Neutrophil (primary cell): ENCODE results near the gene ZNF322.

ENCODE experiments used
- H3K27ac ChIP-seq: fragments of 200-600 bp; sonication (generic); 2 replicates; pipeline ENCODE4 v1.5.1; 2016; ENCODE audit warnings: mild to moderate bottlenecking, moderate library complexity
- H3K27me3 ChIP-seq: fragments of 200-600 bp; sonication (generic); 2 replicates; pipeline ENCODE4 v1.6.0; 2016; ENCODE audit warnings: mild to moderate bottlenecking
- H3K36me3 ChIP-seq: fragments of 200-600 bp; sonication (generic); 2 replicates; pipeline ENCODE4 v1.5.1; 2017
- H3K4me1 ChIP-seq, 2 experiments: fragments of 200-600 bp in 1 of 2; sonication (generic) in 1 of 2; 1 replicate in 1 of 2; 2 replicates in 1 of 2; pipeline versions ENCODE4 v1.5.1 to v1.6.1; 2013 to 2016; ENCODE audit warnings: low read depth in 1 of 2, low read length in 1 of 2, mild to moderate bottlenecking in 1 of 2, moderate library complexity in 1 of 2; ENCODE audit not compliant: control insufficient read depth in 1 of 2, insufficient read depth in 1 of 2
- H3K4me3 ChIP-seq, 2 experiments: fragments of 200-600 bp in 1 of 2; sonication (generic) in 1 of 2; 1 replicate in 1 of 2; 2 replicates in 1 of 2; pipeline ENCODE4 v1.5.1; 2013 to 2016; ENCODE audit warnings: low read depth in 1 of 2, low read length in 1 of 2, mild to moderate bottlenecking in 1 of 2, moderate library complexity in 1 of 2
- H3K9me3 ChIP-seq: fragments of 200-600 bp; sonication (generic); 2 replicates; pipeline ENCODE4 v1.5.1; 2016
- CTCF ChIP-seq: fragments of 200-600 bp; sonication (generic); IDR thresholded peaks from 2 replicates; pipeline ENCODE4 v1.5.1; 2016; ENCODE audit warnings: antibody characterized with exemption

ZNF322 gene

GRCh38 chr6:26604026-26604425, 55.5 kb downstream of the ZNF322 start:
- Histone ChIP-seq H3K4me1 (no peaks in the 10 kb centered on the region), H3K9me3 (no peaks in the 10 kb centered on the region), H3K27me3 (peaks cover 40% of the 10 kb centered on the region), H3K27ac (no peak overlapping the region), H3K36me3 (peaks cover 13% of the 10 kb centered on the region), H3K4me3 (no peak overlapping the region)
- TF ChIP-seq CTCF = no peak

GRCh38 chr6:26602262-26602661, 57.3 kb downstream of the ZNF322 start:
- Histone ChIP-seq H3K27me3 (peaks cover 24% of the 10 kb centered on the region), H3K4me3 (no peak overlapping the region), H3K36me3 (peaks cover 23% of the 10 kb centered on the region), H3K4me1 (peaks cover 6 to 7% of the 10 kb centered on the region in 2 experiments), H3K27ac (no peak overlapping the region), H3K9me3 (no peaks in the 10 kb centered on the region)
- no peak for TF ChIP-seq CTCF

- no peak overlapping the region for H3K4me3 ChIP-seq
- H3K27me3 ChIP-seq = peaks cover 9% of the 10 kb centered on the region
- peaks cover 18 to 21% of the 10 kb centered on the region in 2 experiments for H3K4me1 ChIP-seq
- no peaks in the 10 kb centered on the region for H3K9me3 ChIP-seq
- no peak overlapping the region for H3K27ac ChIP-seq
- peaks cover 23% of the 10 kb centered on the region for H3K36me3 ChIP-seq
- no peak for TF ChIP-seq CTCF
These were observed 58.8 kb downstream of the ZNF322 start for GRCh38 chr6:26600759-26601158.

- Histone ChIP-seq H3K9me3 (no peaks in the 10 kb centered on the region), H3K4me3 (no peak overlapping the region), H3K27ac (no peak overlapping the region), H3K4me1 (peaks cover 24 to 26% of the 10 kb centered on the region in 2 experiments), H3K36me3 (peaks cover 23% of the 10 kb centered on the region), H3K27me3 (peaks cover 11% of the 10 kb centered on the region)
- no peak for TF ChIP-seq CTCF
These were observed 60.0 kb downstream of the ZNF322 start for GRCh38 chr6:26599591-26599990.

- Histone ChIP-seq H3K9me3 (no peaks in the 10 kb centered on the region), H3K36me3 (peaks cover 23% of the 10 kb centered on the region), H3K27ac (no peak overlapping the region), H3K27me3 (peaks cover 16% of the 10 kb centered on the region), H3K4me1 (peaks cover 24 to 26% of the 10 kb centered on the region in 2 experiments), H3K4me3 (no peak overlapping the region)
- TF ChIP-seq CTCF = no peak
These were observed 60.4 kb downstream of the ZNF322 start for GRCh38 chr6:26599134-26599533.

- Histone ChIP-seq H3K9me3 (no peaks in the 10 kb centered on the region), H3K27me3 (peaks cover 24% of the 10 kb centered on the region), H3K27ac (no peak overlapping the region), H3K36me3 (peaks cover 23% of the 10 kb centered on the region), H3K4me3 (no peak overlapping the region), H3K4me1 (peaks cover 24 to 26% of the 10 kb centered on the region in 2 experiments)
- TF ChIP-seq CTCF = no peak
These were observed 61.3 kb downstream of the ZNF322 start for GRCh38 chr6:26598267-26598666.
